ENCODE data around the gene C11orf24. TPM values are rescaled to one million over a fixed set of nuclear protein-coding genes. Genes with fewer than 3 reads are reported as not detected.

The C11orf24 gene
- polyA plus RNA-seq, 1 of the 3 experiments (the other 2 are of a cell fraction): 50.9 TPM

GRCh38 chr11:68313574-68314202, 41.9 kb upstream of the C11orf24 start:
- WGBS (ENCODE audit: low lambda C conversion rate): 2% methylated on average over 19 of the region's 19 CpGs
- TF ChIP-seq SIN3A (IDR thresholded peaks at IDR 0.05; ENCODE audit: borderline replicate concordance, low read depth, low read length) (0 out of 2 replicates have a peak, but pooled peaks have one; percentile 5), MXI1 (IDR thresholded peaks at IDR 0.05; ENCODE audit: low read depth, low read length) (peak; percentile 88), USF2 (IDR thresholded peaks at IDR 0.05; ENCODE audit: borderline replicate concordance, low read depth, low read length) (no peak)
- Histone ChIP-seq H3K4me2 (peak overlapping the region; percentile 90), H3K9me3 (no peaks in the 10 kb centered on the region), H3K4me1 (ENCODE audit: control insufficient read depth in 1 of 2, insufficient read depth in 2 of 2, low read depth in 1 of 2, low read length in 1 of 2) (peaks cover 19 to 31% of the 10 kb centered on the region in 2 experiments; a peak in 2 of 4 replicates), H3K27me3 (ENCODE audit: insufficient read depth) (no peaks in the 10 kb centered on the region), H4K20me1 (ENCODE audit: insufficient read depth) (peaks cover 13% of the 10 kb centered on the region), H3K36me3 (replicated peaks in 1 of 2; ENCODE audit: control insufficient read depth in 1 of 2, insufficient read depth in 2 of 2, low read length in 1 of 2) (no peaks in the 10 kb centered on the region), H3K79me2 (ENCODE audit: insufficient read depth) (peaks cover 53% of the 10 kb centered on the region), H3K4me3 (ENCODE audit: low read depth in 2 of 2, low read length in 1 of 2) (peak overlapping the region; percentile 67 to 75), H3K9ac (peak overlapping the region; percentile 61; the same call in 1 of the 2 replicates), H3K27ac (ENCODE audit: low read depth in 2 of 2, low read length in 1 of 2) (peak overlapping the region; percentile 63 to 79; a peak in 3 of 4 replicates), H3F3A (replicated peaks; ENCODE audit: insufficient read depth) (peaks cover 22% of the 10 kb centered on the region), H2AFZ (ENCODE audit: low read depth) (no peak overlapping the region; the same call in 1 of the 2 replicates), H3K9me2 (no peaks in the 10 kb centered on the region)
- CTCF ChIA-PET: interaction anchor here (0.6 to 2.8 kb wide), 11 partner anchors 9 to 133 kb away, joined by 3 to 24 read pairs (median 4); no protein-coding TSS in a partner anchor
- POLR2A ChIA-PET: interaction anchor here (1.0 to 2.7 kb wide), 4 partner anchors 14 to 64 kb away, joined by 4 to 15 read pairs (median 4); partner anchors contain the start of gene C11orf24
- DNase-seq: peak; percentile 60

DNA sequence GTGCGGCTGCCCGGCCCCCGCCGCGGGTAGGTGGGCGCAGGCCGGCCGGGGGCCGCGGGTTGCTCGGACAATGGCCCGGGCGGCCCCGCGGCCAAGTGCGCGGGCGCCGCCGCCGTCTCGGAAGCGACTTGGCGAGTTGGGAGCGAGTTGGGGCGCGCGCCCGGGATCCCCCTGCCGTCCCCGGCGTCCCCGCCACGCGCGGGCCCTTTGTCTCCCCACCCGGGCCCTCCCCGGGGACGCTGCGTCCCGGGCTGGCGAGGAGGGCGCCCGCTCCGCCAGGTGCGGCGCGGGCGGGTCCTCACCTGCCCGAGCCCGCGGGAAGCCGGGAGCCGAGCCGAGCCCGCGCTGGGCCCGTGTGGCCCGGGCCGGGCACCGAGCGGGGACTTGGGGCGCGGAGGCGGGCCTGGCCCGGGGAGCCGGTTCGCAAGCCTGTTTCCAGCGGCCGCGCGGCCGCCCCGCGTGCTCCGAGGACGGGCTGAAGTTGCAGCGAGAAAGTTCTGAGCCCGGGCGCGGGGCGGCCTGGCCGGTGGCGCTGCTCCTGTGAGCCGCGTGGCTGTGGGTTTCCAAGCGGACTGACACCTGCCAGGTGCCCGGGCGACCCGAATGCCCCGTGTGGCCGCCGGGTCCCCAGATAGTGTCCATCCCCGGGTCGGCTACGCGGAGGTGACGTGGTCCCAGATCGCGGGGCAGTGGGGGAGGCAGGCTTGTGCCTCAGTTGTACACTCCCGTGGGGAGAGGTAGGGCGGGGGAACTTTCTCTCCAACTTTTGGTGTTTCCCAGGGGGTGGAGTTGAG, 41.2 kb upstream of the C11orf24 start:
- Histone ChIP-seq H3K4me3 (ENCODE audit: low read depth in 2 of 2, low read length in 1 of 2) (peak overlapping the region; percentile 67 to 75), H2AFZ (ENCODE audit: low read depth) (no peak overlapping the region), H3K4me2 (peak overlapping the region; percentile 90), H3K9me2 (no peaks in the 10 kb centered on the region), H3K27ac (ENCODE audit: low read depth in 2 of 2, low read length in 1 of 2) (peak overlapping the region; percentile 63 to 79; a peak in 3 of 4 replicates), H4K20me1 (ENCODE audit: insufficient read depth) (peaks cover 11% of the 10 kb centered on the region), H3F3A (replicated peaks; ENCODE audit: insufficient read depth) (peaks cover 22% of the 10 kb centered on the region), H3K27me3 (ENCODE audit: insufficient read depth) (no peaks in the 10 kb centered on the region), H3K9ac (peak overlapping the region; percentile 61; the same call in 1 of the 2 replicates), H3K79me2 (ENCODE audit: insufficient read depth) (peaks cover 47% of the 10 kb centered on the region), H3K36me3 (replicated peaks in 1 of 2; ENCODE audit: control insufficient read depth in 1 of 2, insufficient read depth in 2 of 2, low read length in 1 of 2) (no peaks in the 10 kb centered on the region), H3K9me3 (no peaks in the 10 kb centered on the region), H3K4me1 (ENCODE audit: control insufficient read depth in 1 of 2, insufficient read depth in 2 of 2, low read depth in 1 of 2, low read length in 1 of 2) (peaks cover 19 to 31% of the 10 kb centered on the region in 2 experiments; a peak in 2 of 4 replicates)
- TF ChIP-seq TCF12 (IDR thresholded peaks at IDR 0.05) (no peak; the same call in 1 of the 2 replicates), SIN3A (IDR thresholded peaks at IDR 0.05; ENCODE audit: borderline replicate concordance, low read depth, low read length) (peak; percentile 11; the same call in 1 of the 2 replicates), EP300 (IDR thresholded peaks at IDR 0.05; ENCODE audit: borderline replicate concordance in 1 of 2, low read depth in 1 of 2, low read length in 1 of 2) (no peak), GABPA (IDR thresholded peaks at IDR 0.05; ENCODE audit: low read depth) (no peak), NRF1 (IDR thresholded peaks at IDR 0.05; ENCODE audit: low read depth, low read length) (no peak)
- WGBS (ENCODE audit: low lambda C conversion rate): 2% methylated on average over 17 of the region's 102 CpGs
- ChIA-PET CTCF (interaction anchor here (0.6 to 7.1 kb wide), 8 partner anchors 10 to 72 kb away, joined by 3 to 70 read pairs (median 6); no protein-coding TSS in a partner anchor), POLR2A (interaction anchor here (2.2 to 2.7 kb wide), 2 partner anchors 60 to 61 kb away, joined by 4 to 15 read pairs; no protein-coding TSS in a partner anchor)
- DNase-seq: peak; percentile 79

Measured in SK-N-SH (cell line).